Epithelial cell of esophagus (primary cell): ENCODE results near the gene SGPP2.

Experiments used
- DNase-seq: peaks from one replicate; pipeline ENCODE4 v3.0.0; 2010; ENCODE audit warnings: low read depth
- H3K4me3 ChIP-seq: 2 replicates; pipeline ENCODE4 v1.5.1; 2011; ENCODE audit warnings: mild to moderate bottlenecking, low read length, control low read depth
- CTCF ChIP-seq: IDR thresholded peaks from 2 replicates; pipeline ENCODE4 v1.5.1; 2011; ENCODE audit warnings: low read depth, mild to moderate bottlenecking, low read length, control low read depth, inconsistent platforms; ENCODE audit not compliant: insufficient read depth; ENCODE audit errors: missing control alignments

SGPP2 gene

GRCh38 chr2:222523783-222524544 is 99.6 kb downstream of the SGPP2 start:
- no peak overlapping the region for H3K4me3 ChIP-seq
- TF ChIP-seq CTCF, result no peak
- peak; percentile 41 for DNase-seq

GRCh38 chr2:222525811-222526210 is 101.5 kb downstream of the SGPP2 start:
- DNase-seq, result no peak
- H3K4me3 ChIP-seq, result no peak overlapping the region
- no peak for TF ChIP-seq CTCF

- no peak for DNase-seq
- no peak for TF ChIP-seq CTCF
- H3K4me3 ChIP-seq, result no peak overlapping the region
Measured at GRCh38 chr2:222526480-222527277, 102.3 kb downstream of the SGPP2 start.

GRCh38 chr2:222532315-222532714 is 108.0 kb downstream of the SGPP2 start:
- H3K4me3 ChIP-seq, result no peak overlapping the region
- TF ChIP-seq CTCF, result no peak
- DNase-seq, result peak; percentile 94

GRCh38 chr2:222535477-222535876 is 111.1 kb downstream of the SGPP2 start:
- DNase-seq, result no peak
- no peak for TF ChIP-seq CTCF
- H3K4me3 ChIP-seq, result no peak overlapping the region

GRCh38 chr2:222538535-222538934 is 114.2 kb downstream of the SGPP2 start:
- H3K4me3 ChIP-seq, result no peak overlapping the region
- DNase-seq, result no peak
- no peak for TF ChIP-seq CTCF

GRCh38 chr2:222544661-222545060 is 120.3 kb downstream of the SGPP2 start:
- no peak overlapping the region for H3K4me3 ChIP-seq

More at GRCh38 chr2:222544661-222545060, 120.3 kb downstream of the SGPP2 start:
- no peak for TF ChIP-seq CTCF
- no peak for DNase-seq
